NCI-H2029 (cell line): ENCODE results near the gene UGT1A3.
"Not testable (repeated sequence)": the region's sequence is repeated elsewhere in the genome, so short reads cannot be mapped to it uniquely, and the experiment has no call there.

ENCODE experiments used
- DNase-seq: peaks from one replicate; lab custom pipeline; 2025; lab: John Stamatoyannopoulos, UW

UGT1A3 gene

DNA sequence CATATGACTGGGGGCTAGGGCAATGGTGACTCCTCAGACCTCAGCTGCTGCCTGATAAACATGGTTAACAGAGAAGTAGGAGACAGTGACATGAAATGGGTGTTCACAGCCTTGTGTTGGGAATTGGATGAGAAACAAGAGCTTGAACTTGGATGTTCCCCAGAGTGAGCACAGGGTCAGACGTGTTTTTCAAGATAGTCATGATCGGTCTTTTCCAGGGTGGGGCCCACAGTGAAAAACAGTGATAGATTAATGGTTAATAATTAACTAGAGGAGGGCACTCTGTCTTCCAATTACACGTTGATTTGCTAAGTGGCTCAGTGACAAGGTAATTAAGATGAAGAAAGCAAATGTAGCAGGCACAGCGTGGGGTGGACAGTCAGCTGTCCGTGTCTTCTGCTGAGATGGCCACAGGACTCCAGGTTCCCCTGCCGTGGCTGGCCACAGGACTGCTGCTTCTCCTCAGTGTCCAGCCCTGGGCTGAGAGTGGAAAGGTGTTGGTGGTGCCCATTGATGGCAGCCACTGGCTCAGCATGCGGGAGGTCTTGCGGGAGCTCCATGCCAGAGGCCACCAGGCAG is at the start of gene UGT1A3:
TSS of gene UGT1A3 (plus strand) at position 320 of the 579 bp plus-strand sequence. CDS start at position 405, 85 bp downstream.
- DNase-seq: no peak

GRCh38 chr2:233679196-233679595 is 49.6 kb upstream of the UGT1A3 start:
- DNase-seq: no peak

DNA sequence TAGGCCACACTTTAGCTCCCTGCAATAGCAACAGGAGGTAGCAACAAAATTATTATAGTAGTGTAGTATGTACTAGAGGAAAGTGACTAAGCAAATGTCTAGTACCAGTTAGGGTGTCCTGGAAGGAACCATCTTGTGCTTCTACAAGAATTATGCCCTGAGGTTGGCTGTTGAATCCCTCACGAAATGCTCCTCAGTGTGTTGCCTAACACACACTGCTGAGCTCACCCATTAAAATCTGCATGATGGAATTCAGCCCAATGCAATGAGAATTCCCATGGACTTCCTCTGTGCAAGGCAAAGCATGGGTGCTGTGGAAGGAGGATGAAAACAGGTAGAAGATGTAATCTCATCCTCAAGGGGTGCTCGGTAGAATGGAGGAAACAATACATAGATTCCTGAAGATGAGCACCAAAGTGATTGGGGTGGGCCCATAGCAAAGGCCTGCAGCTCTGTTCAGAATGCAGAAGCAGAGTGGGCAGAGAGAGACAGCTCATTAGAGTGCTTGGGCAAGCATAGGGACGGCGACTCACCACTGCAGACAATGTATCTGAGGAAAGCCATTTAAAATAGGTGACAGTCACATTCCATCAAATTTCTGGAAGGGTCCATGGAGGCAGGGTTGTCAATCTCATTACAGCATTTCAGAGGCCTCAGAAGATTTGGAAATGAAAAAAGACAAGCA is 48.3 kb upstream of the UGT1A3 start:
- no peak for DNase-seq

DNA sequence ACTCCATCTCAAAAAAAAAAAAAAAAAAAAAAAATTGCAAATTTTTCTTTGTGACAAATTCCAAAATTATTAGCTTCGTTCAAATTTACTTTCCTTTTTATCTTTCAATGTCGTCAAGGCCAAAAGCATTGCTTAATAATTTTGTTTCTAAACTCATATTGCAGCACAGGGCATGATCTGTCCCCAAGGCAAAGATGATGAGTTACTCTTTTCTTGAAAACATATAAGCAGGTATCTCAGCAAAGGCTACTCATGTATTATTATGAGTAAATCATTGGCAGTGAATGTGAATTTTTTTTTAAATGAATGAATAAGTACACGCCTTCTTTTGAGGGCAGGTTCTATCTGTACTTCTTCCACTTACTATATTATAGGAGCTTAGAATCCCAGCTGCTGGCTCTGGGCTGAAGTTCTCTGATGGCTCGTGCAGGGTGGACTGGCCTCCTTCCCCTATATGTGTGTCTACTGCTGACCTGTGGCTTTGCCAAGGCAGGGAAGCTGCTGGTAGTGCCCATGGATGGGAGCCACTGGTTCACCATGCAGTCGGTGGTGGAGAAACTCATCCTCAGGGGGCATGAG is 47.2 kb upstream of the UGT1A3 start, which contains the start of gene UGT1A7:
TSS of gene UGT1A7 (plus strand) at position 381 of the 579 bp plus-strand sequence. CDS start at position 418, 37 bp downstream.
- no peak for DNase-seq

- DNase-seq: no peak
Observed at GRCh38 chr2:233684640-233685039, 44.2 kb upstream of the UGT1A3 start.

- no peak for DNase-seq
Observed at GRCh38 chr2:233686928-233687327, 41.9 kb upstream of the UGT1A3 start.

- no peak for DNase-seq
Observed at GRCh38 chr2:233688341-233688740, 40.5 kb upstream of the UGT1A3 start.

DNA sequence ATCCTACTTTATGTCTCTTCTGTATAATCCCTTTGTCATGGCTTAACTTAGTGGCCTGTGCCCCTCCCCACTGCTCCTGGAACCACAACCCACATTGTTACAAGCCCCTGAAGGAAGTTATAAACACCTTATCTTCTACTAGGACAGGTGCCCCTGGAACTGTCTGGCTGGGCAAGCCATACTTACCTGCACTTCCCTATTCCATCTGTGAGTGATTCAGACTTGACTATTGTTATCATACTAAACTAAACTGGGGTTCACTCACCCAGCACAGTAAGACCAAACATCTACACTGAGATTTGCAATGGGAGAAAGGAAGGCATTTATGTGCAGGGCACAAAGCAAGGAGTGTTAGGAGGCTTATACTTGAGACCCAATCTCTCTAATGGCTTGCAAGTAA is 39.8 kb upstream of the UGT1A3 start:
- DNase-seq: no peak

GRCh38 chr2:233689501-233689900 is 39.3 kb upstream of the UGT1A3 start:
- DNase-seq: no peak

- DNase-seq: no peak
Observed at GRCh38 chr2:233690444-233690843, 38.4 kb upstream of the UGT1A3 start.

DNA sequence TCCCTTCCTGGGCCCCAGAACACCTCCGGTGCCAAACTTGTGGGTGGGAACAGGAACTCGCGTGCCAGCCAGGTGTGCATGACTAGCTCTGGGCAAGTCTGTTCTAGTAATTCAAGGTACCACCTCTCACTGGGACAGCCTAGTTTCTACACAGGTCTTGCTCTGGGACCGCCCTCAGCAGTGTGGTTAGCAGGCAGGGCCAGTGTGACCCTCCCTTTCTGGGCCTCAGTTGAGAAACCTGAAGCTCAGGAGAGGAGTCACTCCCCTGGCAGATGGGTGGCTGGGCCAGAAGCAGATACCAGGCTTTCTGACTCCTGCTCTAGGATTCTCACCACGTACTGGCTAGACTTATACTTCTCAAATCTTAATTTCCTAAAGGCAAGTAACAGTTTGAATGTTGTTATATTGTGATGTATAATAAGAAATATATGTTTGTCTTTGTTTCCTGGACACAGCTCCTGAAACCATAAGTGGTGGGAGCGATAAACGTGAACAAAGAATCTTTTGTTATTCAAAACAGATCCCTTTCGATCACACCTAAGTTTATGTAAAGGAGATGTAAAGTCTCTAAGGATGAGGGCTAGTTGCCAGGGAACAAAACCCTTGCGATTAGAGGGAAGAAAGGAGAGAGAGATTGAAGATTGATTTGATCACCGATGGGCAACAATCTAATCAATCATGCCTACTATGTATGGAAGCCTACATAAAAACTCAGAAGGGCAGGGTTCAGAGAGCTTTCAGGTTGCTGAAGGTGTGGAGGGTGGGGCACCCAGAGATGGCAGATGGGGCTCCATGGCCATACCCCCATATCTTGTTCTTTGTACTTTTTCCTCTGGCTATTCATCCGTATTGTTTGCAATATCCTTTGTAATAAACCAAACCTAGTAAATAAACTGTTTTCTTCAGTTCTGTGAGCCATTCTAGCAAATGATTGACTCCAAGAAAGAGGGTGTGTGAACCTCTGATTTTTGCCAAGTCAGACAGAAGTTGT is 37.1 kb upstream of the UGT1A3 start:
- no peak for DNase-seq

GRCh38 chr2:233692648-233693047 is 36.2 kb upstream of the UGT1A3 start, which contains the start of gene UGT1A6:
TSS of gene UGT1A6 (plus strand) at chr2:233692890. CDS start at chr2:233693005, 115 bp downstream.
- no peak for DNase-seq

DNA sequence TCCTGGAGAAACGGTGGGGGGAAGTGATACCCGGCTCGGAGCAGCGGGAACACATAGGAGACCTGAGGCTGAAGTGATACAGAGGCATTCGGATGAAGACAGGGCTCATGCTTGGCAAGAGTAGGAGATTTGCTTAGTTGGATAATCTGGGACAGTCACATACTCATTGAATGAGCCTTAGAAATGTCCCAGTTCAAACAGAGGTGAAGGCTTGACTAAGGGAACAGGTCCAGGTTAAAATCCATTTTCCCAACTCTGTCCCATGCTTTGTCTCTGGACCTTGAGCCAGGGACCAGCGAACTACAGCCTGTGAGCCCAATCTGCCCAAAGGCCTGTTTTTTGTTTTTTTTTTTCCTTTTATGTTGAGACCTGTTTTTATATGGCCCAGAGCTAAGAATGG is 34.9 kb upstream of the UGT1A3 start:
- no peak for DNase-seq

DNA sequence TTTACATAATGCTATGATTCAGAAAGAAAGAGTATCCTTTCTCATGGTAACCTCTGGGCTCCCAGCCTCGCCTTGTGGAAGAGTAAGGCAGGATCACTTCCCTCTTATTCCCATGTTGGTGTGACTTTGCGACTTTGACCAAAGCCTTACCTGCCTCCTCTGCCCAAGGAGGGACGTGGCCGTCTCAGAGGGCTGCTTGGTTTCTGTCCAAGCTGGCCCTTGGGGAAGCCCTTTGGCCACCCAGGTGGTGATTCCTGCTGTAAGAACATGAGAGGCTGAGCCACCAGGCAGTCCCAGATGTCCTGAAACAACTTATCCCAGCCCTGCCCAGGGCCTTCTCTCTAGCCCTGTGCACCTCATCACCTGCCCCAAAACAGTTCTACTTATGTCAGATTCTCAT is 30.1 kb upstream of the UGT1A3 start:
- no peak for DNase-seq

DNA sequence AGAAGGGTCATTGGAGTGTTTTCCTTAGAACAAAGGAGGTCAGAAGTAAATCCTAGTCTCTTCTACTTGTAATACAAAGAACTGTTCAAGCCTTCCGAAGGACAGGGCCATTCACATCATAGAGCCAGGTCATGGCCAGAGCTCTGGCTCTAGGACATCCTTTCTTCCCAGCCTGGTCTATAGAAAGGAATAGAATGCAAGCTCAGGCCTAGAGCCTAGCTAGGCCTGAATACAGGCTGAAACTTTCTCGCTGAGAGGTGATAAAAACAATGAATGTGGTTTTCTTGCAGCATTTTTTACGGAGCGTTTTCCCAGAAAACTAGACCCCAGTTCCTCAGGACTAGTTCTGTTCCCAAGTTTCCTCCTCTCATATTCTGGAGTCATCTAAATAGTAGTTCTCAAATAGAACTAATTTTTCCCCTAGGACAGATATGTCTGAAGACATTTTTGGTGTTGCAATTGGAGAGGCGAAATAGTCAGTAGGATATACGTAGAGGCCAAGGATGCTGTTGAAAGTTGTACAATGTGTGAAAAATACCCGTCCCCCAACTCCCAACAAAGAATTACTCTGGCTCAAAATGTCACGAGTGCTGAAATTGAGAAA is 29.3 kb upstream of the UGT1A3 start:
- DNase-seq: no peak

- no peak for DNase-seq
Observed at GRCh38 chr2:233700028-233700635, 28.7 kb upstream of the UGT1A3 start.

GRCh38 chr2:233700842-233701241 is 28.0 kb upstream of the UGT1A3 start:
- DNase-seq: not testable (repeated sequence)

DNA sequence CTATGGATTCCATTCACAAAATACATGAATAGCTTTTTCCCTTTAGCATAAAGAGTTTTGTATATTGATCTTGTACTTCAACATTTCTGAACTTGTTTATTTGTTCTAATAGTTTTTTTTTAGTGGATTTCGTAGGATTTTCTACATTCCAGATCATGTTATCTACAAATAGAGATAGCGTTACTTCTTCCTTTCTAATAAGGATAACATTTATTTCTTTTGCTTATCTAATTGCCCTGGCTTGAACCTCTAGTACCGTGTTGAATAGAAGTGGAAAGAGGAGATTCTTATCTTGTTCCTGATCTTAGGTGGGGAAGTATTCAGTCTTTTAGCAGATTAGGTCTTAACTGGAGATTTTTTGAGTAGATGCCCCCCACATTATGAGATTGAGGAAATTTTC is 26.6 kb upstream of the UGT1A3 start:
- DNase-seq: no peak

GRCh38 chr2:233705911-233706506 is 22.8 kb upstream of the UGT1A3 start:
- no peak for DNase-seq

DNA sequence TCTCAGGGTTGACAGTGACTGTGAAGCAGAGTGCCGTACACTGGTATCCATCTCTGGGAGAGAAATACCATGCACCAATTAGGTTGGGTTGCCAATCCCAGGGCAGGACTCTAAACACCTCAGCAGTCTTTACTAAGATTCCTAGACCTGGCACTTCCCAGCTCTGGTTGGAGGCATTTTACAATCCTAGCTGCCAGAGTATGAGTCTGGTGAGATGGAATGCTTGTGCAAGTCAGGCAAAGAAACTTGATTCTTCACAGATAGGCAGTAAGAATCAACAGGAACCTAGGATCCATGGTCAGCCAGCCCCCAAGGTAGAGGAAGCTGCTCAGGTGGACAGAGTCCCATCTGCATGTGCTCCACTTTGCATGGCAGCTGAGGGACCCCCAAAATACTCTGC is 22.1 kb upstream of the UGT1A3 start:
- DNase-seq: no peak
